Upper lobe of right lung (tissue), 1 donor: ENCODE results near the gene C12orf75. TPM values are rescaled to one million over a fixed set of nuclear protein-coding genes. Genes with fewer than 3 reads are reported as not detected.

Experiments used
- ATAC-seq: fragments of 200-7000 bp; cut with Tn5 transposase; one replicate; pipeline ENCODE4 v1.9.1; 2020; ENCODE audit warnings: mild to moderate bottlenecking, moderate library complexity
- DNase-seq: peaks from one replicate; pipeline ENCODE4 v3.0.0-alpha.2; 2020
- H3K27ac ChIP-seq: fragments of 200-600 bp; one replicate; pipeline ENCODE4 v1.8.0; 2022
- H3K27me3 ChIP-seq: fragments of 200-600 bp; one replicate; pipeline ENCODE4 v1.8.0; 2022; ENCODE audit warnings: mild to moderate bottlenecking
- H3K36me3 ChIP-seq: fragments of 200-600 bp; one replicate; pipeline ENCODE4 v1.8.0; 2022
- H3K4me1 ChIP-seq: fragments of 200-600 bp; one replicate; pipeline ENCODE4 v1.8.0; 2022
- H3K4me3 ChIP-seq: fragments of 200-600 bp; one replicate; pipeline ENCODE4 v1.8.0; 2022; ENCODE audit warnings: mild to moderate bottlenecking
- H3K9me3 ChIP-seq: fragments of 200-600 bp; one replicate; pipeline ENCODE4 v1.8.0; 2022
- CTCF ChIP-seq: fragments of 200-600 bp; IDR thresholded peaks from one replicate; pipeline ENCODE4 v1.8.0; 2022; ENCODE audit warnings: antibody characterized with exemption
- intact Hi-C: fragments of 100-400 bp; cut with DNase I; formaldehyde crosslinking; loops from one replicate; pipeline ENCODE4 v1.11.0; 2022
- total RNA-seq: library from RNA; stranded (reverse); fragmentation: NEBNext Ultra II Directional; extraction: Animal tissue kit (Norgen Biotek cat#: 25700); gene quantifications from one replicate; pipeline ENCODE4 v1.2.1, GENCODE V29; 2021
- donor health status: DM: no; HTN: yes; CAD: no; lungs with severe emphysema.

Gene C12orf75
- total RNA-seq, 1 donor from 2014 or later: 5.9 TPM

DNA sequence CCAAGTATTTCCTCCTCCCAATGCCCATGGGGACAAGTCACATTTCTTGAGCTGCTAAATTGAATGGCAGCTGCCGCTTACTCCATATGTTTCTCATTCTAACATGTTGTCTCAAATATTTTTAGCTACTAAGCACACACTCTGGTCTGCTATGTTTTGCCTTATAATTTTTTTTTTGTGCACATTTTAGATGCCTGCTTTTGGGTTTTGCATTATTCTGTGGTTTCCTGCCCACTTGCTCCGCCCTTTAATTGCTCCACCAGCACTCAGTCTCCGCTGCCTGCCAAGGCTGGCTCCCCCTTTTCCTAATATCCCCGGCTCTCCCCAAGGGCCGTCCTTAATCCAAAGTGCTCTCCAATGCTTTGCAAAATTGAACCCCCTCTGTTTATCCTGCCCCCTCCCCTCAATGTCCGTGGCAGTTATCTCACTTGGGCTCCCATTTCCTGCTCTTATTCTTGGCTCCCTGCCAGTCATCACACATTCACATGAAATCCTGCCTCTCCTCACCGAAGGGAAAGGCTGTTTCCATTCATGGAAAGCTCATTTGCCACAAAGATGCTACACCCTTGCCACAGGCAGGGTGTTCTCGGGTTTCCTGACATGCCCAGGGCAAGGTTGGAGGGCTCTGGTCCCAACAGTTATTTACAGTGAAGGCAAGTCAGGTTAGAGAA, 79.4 kb downstream of the C12orf75 start:
- Histone ChIP-seq H3K4me3 (no peak overlapping the region), H3K9me3 (no peaks in the 10 kb centered on the region), H3K27me3 (no peaks in the 10 kb centered on the region), H3K4me1 (peaks cover 13% of the 10 kb centered on the region), H3K27ac (no peak overlapping the region), H3K36me3 (no peaks in the 10 kb centered on the region)
- TF ChIP-seq CTCF: no peak
- DNase-seq: no peak
- intact Hi-C loops: no loop called here
- peak; percentile 60 for ATAC-seq

GRCh38 chr12:105413911-105414487, 83.5 kb downstream of the C12orf75 start:
- no peak for ATAC-seq
- Histone ChIP-seq H3K9me3 (no peaks in the 10 kb centered on the region), H3K4me3 (no peak overlapping the region), H3K27ac (no peak overlapping the region), H3K27me3 (no peaks in the 10 kb centered on the region), H3K4me1 (peaks cover 13% of the 10 kb centered on the region), H3K36me3 (no peaks in the 10 kb centered on the region)
- no peak for DNase-seq
- intact Hi-C loops: no loop called here
- TF ChIP-seq CTCF: no peak

DNA sequence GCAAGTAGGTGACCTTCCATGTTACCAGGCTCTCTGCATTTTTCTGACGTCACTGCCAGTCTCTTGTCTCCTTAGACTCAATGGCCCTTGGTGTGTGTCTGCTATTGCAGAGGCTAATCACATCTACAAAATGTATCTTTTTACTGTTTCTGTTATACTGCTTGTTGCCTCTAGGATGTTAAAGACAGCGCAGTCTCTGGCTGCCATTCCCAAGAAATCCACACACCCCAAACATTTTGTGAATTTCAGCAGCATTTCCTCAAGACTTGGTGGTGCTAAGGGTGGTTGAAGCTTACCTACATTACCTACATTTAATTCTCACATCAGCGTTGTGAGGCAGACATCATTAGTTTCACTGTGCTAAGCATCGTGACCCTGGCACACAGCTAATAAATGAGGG, 87.2 kb downstream of the C12orf75 start:
- intact Hi-C loops: no loop called here
- no peaks in the 10 kb centered on the region for H3K36me3 ChIP-seq
- H3K27ac ChIP-seq: no peak overlapping the region
- H3K27me3 ChIP-seq: no peaks in the 10 kb centered on the region
- no peak overlapping the region for H3K4me3 ChIP-seq
- DNase-seq (no peak), ATAC-seq (no peak)
- H3K9me3 ChIP-seq: no peaks in the 10 kb centered on the region
- H3K4me1 ChIP-seq: no peaks in the 10 kb centered on the region
- TF ChIP-seq CTCF: no peak

DNA sequence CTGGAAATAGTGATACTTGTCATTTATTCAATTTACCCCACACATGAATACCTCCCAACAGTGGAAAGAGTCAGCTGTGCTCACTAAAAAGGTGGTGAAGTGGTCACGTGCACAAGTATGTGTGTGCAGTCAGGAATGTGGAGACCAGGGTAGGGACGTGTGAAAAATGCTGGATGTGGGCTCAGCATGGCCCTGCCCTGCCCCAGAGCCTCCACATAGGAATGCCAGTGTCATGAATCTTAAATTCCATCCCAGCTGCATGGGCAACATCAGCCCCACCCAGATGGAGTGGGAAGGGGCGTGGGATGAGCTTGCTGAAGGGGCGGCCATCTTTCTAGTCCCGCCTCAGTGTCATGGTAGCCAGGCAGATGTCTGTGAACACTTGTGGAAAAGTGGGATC, 87.7 kb downstream of the C12orf75 start:
- Histone ChIP-seq H3K4me3 (no peak overlapping the region), H3K36me3 (no peaks in the 10 kb centered on the region), H3K27ac (no peak overlapping the region), H3K27me3 (no peaks in the 10 kb centered on the region), H3K9me3 (no peaks in the 10 kb centered on the region), H3K4me1 (no peaks in the 10 kb centered on the region)
- TF ChIP-seq CTCF: no peak
- DNase-seq (no peak), ATAC-seq (peak; percentile 73)
- intact Hi-C loops: no loop called here

DNA sequence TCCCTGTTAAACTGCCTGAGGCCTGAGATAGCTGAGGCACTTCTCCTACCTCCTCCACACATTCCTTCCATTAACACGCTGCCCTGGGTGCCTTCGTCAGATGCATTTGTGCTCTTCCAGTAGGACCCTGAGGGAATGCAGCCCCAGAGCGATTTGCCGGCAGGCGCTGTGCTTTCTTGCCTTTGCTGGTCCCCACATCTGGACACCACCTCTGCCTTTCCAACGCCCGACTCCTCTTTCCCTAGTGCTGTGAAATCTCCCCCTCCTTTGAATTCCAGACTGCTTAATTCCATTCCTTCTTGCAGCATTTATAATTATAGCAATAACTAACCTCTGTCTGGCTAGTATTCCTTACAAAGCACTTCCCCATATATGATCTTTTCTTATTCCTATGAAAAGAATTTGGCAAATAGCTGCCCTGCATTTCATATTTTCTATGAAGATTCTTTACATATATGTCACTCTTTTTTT, 88.4 kb downstream of the C12orf75 start:
- H3K27me3 ChIP-seq: no peaks in the 10 kb centered on the region
- ATAC-seq (no peak), DNase-seq (no peak)
- no peak overlapping the region for H3K4me3 ChIP-seq
- H3K27ac ChIP-seq: no peak overlapping the region
- no peak for TF ChIP-seq CTCF
- intact Hi-C loops: no loop called here
- H3K36me3 ChIP-seq: no peaks in the 10 kb centered on the region
- no peaks in the 10 kb centered on the region for H3K4me1 ChIP-seq
- H3K9me3 ChIP-seq: no peaks in the 10 kb centered on the region
